Middle frontal gyrus (tissue), 1 donor: ENCODE data around the gene GCSAML.
"Not testable (repeated sequence)": the region's sequence is repeated elsewhere in the genome, so short reads cannot be mapped to it uniquely, and the experiment has no call there.

Experiments used
- DNase-seq: peaks from one replicate; pipeline ENCODE4 v3.0.0-alpha.2; 2015; ENCODE audit warnings: low spot score; ENCODE audit errors: extremely low spot score

Gene GCSAML

GRCh38 chr1:247548769-247549182, at the start of gene GCSAML:
Gene GCSAML, plus strand, starts transcription at chr1:247549134. Its CDS starts 58 bp downstream, at chr1:247549192.
- DNase-seq, result no peak

- DNase-seq, result no peak
Observed at GRCh38 chr1:247500865-247501264, 48.1 kb upstream of the GCSAML start.

GRCh38 chr1:247506831-247507230, 42.1 kb upstream of the GCSAML start:
- DNase-seq, result no peak

GRCh38 chr1:247517795-247518612, 30.9 kb upstream of the GCSAML start:
- no peak for DNase-seq

- DNase-seq, result no peak
Observed at GRCh38 chr1:247518613-247518891, 30.4 kb upstream of the GCSAML start.

GRCh38 chr1:247521886-247522285, 27.0 kb upstream of the GCSAML start:
- DNase-seq, result not testable (repeated sequence)

- DNase-seq, result no peak
Observed at GRCh38 chr1:247528812-247529474, 20.0 kb upstream of the GCSAML start.

GRCh38 chr1:247529771-247530355, 19.1 kb upstream of the GCSAML start:
- no peak for DNase-seq

- no peak for DNase-seq
Observed at GRCh38 chr1:247530785-247531184, 18.1 kb upstream of the GCSAML start.

- DNase-seq, result no peak
Observed at GRCh38 chr1:247531937-247532336, 17.0 kb upstream of the GCSAML start.

GRCh38 chr1:247535402-247535801, 13.5 kb upstream of the GCSAML start:
- DNase-seq, result no peak

GRCh38 chr1:247536340-247536739, 12.6 kb upstream of the GCSAML start, which contains the start of gene OR2C3:
Gene OR2C3, minus strand, starts transcription at chr1:247536440. Its CDS starts 3,929 bp downstream, at chr1:247532511.
- no peak for DNase-seq

- no peak for DNase-seq
Observed at GRCh38 chr1:247538561-247538960, 10.4 kb upstream of the GCSAML start.

GRCh38 chr1:247539215-247539614, 9.7 kb upstream of the GCSAML start:
- DNase-seq, result no peak

GRCh38 chr1:247540581-247540980, 8.4 kb upstream of the GCSAML start:
- no peak for DNase-seq

- DNase-seq, result no peak
Observed at GRCh38 chr1:247542811-247543210, 6.1 kb upstream of the GCSAML start.

- no peak for DNase-seq
Observed at GRCh38 chr1:247548092-247548491, 842 bp upstream of the GCSAML start.

GRCh38 chr1:247551721-247552120, 2.8 kb downstream of the GCSAML start:
- no peak for DNase-seq

- DNase-seq, result no peak
Observed at GRCh38 chr1:247552231-247552630, 3.3 kb downstream of the GCSAML start.

GRCh38 chr1:247557926-247558674, 9.2 kb downstream of the GCSAML start:
- no peak for DNase-seq

GRCh38 chr1:247561711-247562110, 12.8 kb downstream of the GCSAML start:
- DNase-seq, result no peak

GRCh38 chr1:247562198-247562597, 13.3 kb downstream of the GCSAML start:
- no peak for DNase-seq
